GM23338 (cell line): ENCODE data around the gene ARID4A. TPM values are rescaled to one million over a fixed set of nuclear protein-coding genes. Genes with fewer than 3 reads are reported as not detected.

ENCODE experiments used
- ATAC-seq: fragments of 200-7000 bp; cut with Tn5 transposase; 3 replicates; pipeline ENCODE4 v1.9.1; 2020
- DNase-seq: peaks from one replicate; pipeline ENCODE4 v3.0.0-alpha.2; 2015; ENCODE audit warnings: low spot score
- H2AFZ ChIP-seq: fragments of 200-600 bp; sonication (generic); 2 replicates; pipeline ENCODE4 v1.8.0; 2016; ENCODE audit warnings: antibody characterized with exemption, mild to moderate bottlenecking, moderate library complexity
- H3F3A ChIP-seq: fragments of 200-600 bp; sonication (generic); replicated peaks from 2 replicates; pipeline ENCODE4 v1.8.0; 2017; ENCODE audit warnings: antibody characterized with exemption, mixed run types, low read depth
- H3K27ac ChIP-seq: fragments of 200-600 bp; sonication (generic); 2 replicates; pipeline ENCODE4 v1.6.1; 2016; ENCODE audit warnings: low read depth
- H3K27me3 ChIP-seq: fragments of 200-600 bp; sonication (generic); 2 replicates; pipeline ENCODE4 v1.8.0; 2016; ENCODE audit warnings: mild to moderate bottlenecking, mixed run types, moderate library complexity; ENCODE audit not compliant: insufficient read depth
- H3K36me3 ChIP-seq: fragments of 200-600 bp; sonication (generic); 2 replicates; pipeline ENCODE4 v1.8.0; 2016; ENCODE audit warnings: mild to moderate bottlenecking; ENCODE audit not compliant: insufficient read depth
- H3K4me1 ChIP-seq: fragments of 200-600 bp; sonication (generic); 2 replicates; pipeline ENCODE4 v1.8.0; 2016; ENCODE audit warnings: mild to moderate bottlenecking, moderate library complexity; ENCODE audit not compliant: insufficient read depth
- H3K4me2 ChIP-seq: fragments of 200-600 bp; sonication (generic); 2 replicates; pipeline ENCODE4 v1.7.1; 2017; ENCODE audit warnings: mixed run types
- H3K4me3 ChIP-seq: fragments of 200-600 bp; sonication (generic); 2 replicates; pipeline ENCODE4 v1.6.1; 2016; ENCODE audit warnings: mixed run types
- H3K79me2 ChIP-seq: fragments of 200-600 bp; sonication (generic); replicated peaks from 2 replicates; pipeline ENCODE4 v1.8.0; 2017; ENCODE audit warnings: mild to moderate bottlenecking; ENCODE audit not compliant: insufficient read depth
- H3K9me2 ChIP-seq: fragments of 200-600 bp; sonication (generic); 2 replicates; pipeline ENCODE4 v1.8.0; 2017; ENCODE audit not compliant: insufficient read depth
- H4K20me1 ChIP-seq: fragments of 200-600 bp; sonication (generic); replicated peaks from 2 replicates; pipeline ENCODE4 v1.8.0; 2017; ENCODE audit warnings: mild to moderate bottlenecking; ENCODE audit not compliant: insufficient read depth
- H3K27ac Mint-ChIP-seq: 2 replicates; pipeline ENCODE4 v1.8.0; 2020; ENCODE audit warnings: inconsistent platforms, mild to moderate bottlenecking, moderate library complexity, mixed read lengths
- H3K27me3 Mint-ChIP-seq: 3 replicates; pipeline ENCODE4 v1.8.0; 2022; ENCODE audit warnings: low read depth, mild to moderate bottlenecking, moderate library complexity, mixed read lengths, inconsistent platforms; ENCODE audit not compliant: insufficient read depth, poor library complexity
- H3K36me3 Mint-ChIP-seq: 3 replicates; pipeline ENCODE4 v1.8.0; 2021; ENCODE audit warnings: low read depth, mild to moderate bottlenecking, inconsistent platforms, moderate library complexity, mixed read lengths
- H3K4me1 Mint-ChIP-seq: 3 replicates; pipeline ENCODE4 v1.8.0; 2020; ENCODE audit warnings: mild to moderate bottlenecking, inconsistent platforms, mixed read lengths
- H3K4me3 Mint-ChIP-seq: 3 replicates; pipeline ENCODE4 v1.8.0; 2021; ENCODE audit warnings: moderate library complexity, mild to moderate bottlenecking, inconsistent platforms, mixed read lengths
- H3K9me3 Mint-ChIP-seq: 3 replicates; pipeline ENCODE4 v1.8.0; 2020; ENCODE audit warnings: moderate library complexity, mild to moderate bottlenecking, inconsistent platforms, mixed read lengths
- CREB1 ChIP-seq: fragments of 250-450 bp; sonication (Bioruptor Pico); IDR thresholded peaks from 2 replicates; pipeline ENCODE4 v1.5.0; 2020; ENCODE audit warnings: low read depth, mild to moderate bottlenecking, moderate library complexity
- ETS1 ChIP-seq: IDR thresholded peaks from 2 replicates; pipeline ENCODE4 v1.6.1; 2016; ENCODE audit warnings: antibody characterized with exemption
- EZH2 ChIP-seq: fragments of 200-600 bp; sonication (generic); IDR thresholded peaks from one replicate; pipeline ENCODE4 v1.8.0; 2017; ENCODE audit warnings: antibody characterized with exemption, mild to moderate bottlenecking, low read depth; ENCODE audit not compliant: unreplicated experiment
- EZH2phosphoT487 ChIP-seq: fragments of 200-600 bp; sonication (generic); IDR thresholded peaks from one replicate; pipeline ENCODE4 v1.8.1; 2018; ENCODE audit warnings: antibody characterized with exemption; ENCODE audit not compliant: unreplicated experiment
- POLR2AphosphoS5 ChIP-seq: IDR thresholded peaks from 2 replicates; pipeline ENCODE4 v1.6.1; 2016; ENCODE audit warnings: antibody characterized with exemption, low read depth
- REST ChIP-seq: IDR thresholded peaks from one replicate; pipeline ENCODE4 v1.6.1; 2018; ENCODE audit warnings: antibody characterized with exemption; ENCODE audit not compliant: unreplicated experiment
- ZNF331 ChIP-seq: fragments of 250-450 bp; sonication (Bioruptor Pico); IDR thresholded peaks from 2 replicates; pipeline ENCODE4 v1.5.0; 2020; ENCODE audit warnings: low read depth, mild to moderate bottlenecking, moderate library complexity
- polyA plus RNA-seq: library from polyadenylated mRNA; unstranded; fragments of >200 nt; fragmentation: Nextera tagmentation; extraction: Ambion mirVana; gene quantifications from 2 replicates; pipeline ENCODE4 v1.2.1, GENCODE V29; 2016
- total RNA-seq: library from RNA; depleted of rRNA; stranded (reverse); fragments of >200 nt; shearing (Covaris generic); gene quantifications from 2 replicates; pipeline ENCODE4 v1.2.3, GENCODE V29; 2014
- TF ChIP-seq, protein P1 (sequence below), 2 experiments: fragments of 200-600 bp in 1 of 2; sonication (generic) in 1 of 2; conservative IDR thresholded peaks; 2 replicates each; pipeline versions ENCODE4 v1.5.1 to v1.6.1; 2016 to 2017; ENCODE audit warnings: antibody characterized with exemption in 2 of 2, low read depth in 2 of 2, mild to moderate bottlenecking in 2 of 2, moderate library complexity in 1 of 2

The ARID4A gene
- total and polyA plus RNA-seq, 2 experiments from 2014 or later, result 9.1 to 25.4 TPM

DNA sequence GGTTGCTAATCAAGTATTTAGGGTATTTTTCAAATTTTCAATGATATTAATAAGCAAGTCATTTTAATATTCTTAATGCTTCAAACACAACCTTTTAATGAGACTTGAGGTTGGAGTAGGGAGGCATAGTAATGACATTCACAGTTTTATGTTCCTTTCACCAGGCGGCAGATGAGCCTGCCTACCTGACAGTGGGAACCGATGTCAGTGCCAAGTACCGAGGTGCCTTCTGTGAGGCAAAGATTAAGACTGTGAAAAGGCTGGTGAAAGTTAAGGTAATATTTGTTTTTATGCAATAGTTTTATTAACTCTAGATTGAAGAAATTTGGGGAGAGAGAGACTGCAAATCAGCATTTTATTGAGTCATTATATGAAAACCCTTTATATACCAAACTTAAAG is 3.1 kb downstream of the ARID4A start:
- Histone ChIP-seq H3K27ac (no peak overlapping the region), H3K9me2 (no peaks in the 10 kb centered on the region), H3K27me3 (no peaks in the 10 kb centered on the region), H3K4me1 (peaks cover 7% of the 10 kb centered on the region), H3K79me2 (peaks cover 31% of the 10 kb centered on the region), H4K20me1 (no peaks in the 10 kb centered on the region; the same call in 1 of the 2 replicates), H3F3A (0 out of 2 replicates have a peak, but pooled peaks cover 5% of the 10 kb centered on the region), H3K4me3 (no peak overlapping the region), H2AFZ (no peak overlapping the region), H3K36me3 (no peaks in the 10 kb centered on the region; the same call in 1 of the 2 replicates), H3K4me2 (no peak overlapping the region)
- no peaks in the 10 kb centered on the region for H3K9me3 Mint-ChIP-seq
- DNase-seq (no peak), ATAC-seq (no peak)
- no peak overlapping the region for H3K27ac Mint-ChIP-seq
- peaks cover 4% of the 10 kb centered on the region; the same call in 1 of the 3 replicates for H3K4me1 Mint-ChIP-seq
- H3K27me3 Mint-ChIP-seq, result no peaks in the 10 kb centered on the region
- H3K36me3 Mint-ChIP-seq, result peaks cover 28% of the 10 kb centered on the region
- TF ChIP-seq POLR2AphosphoS5 (no peak), ETS1 (no peak), EZH2 (no peak), REST (no peak), EZH2phosphoT487 (no peak)
- TF ChIP-seq, protein P1, sequence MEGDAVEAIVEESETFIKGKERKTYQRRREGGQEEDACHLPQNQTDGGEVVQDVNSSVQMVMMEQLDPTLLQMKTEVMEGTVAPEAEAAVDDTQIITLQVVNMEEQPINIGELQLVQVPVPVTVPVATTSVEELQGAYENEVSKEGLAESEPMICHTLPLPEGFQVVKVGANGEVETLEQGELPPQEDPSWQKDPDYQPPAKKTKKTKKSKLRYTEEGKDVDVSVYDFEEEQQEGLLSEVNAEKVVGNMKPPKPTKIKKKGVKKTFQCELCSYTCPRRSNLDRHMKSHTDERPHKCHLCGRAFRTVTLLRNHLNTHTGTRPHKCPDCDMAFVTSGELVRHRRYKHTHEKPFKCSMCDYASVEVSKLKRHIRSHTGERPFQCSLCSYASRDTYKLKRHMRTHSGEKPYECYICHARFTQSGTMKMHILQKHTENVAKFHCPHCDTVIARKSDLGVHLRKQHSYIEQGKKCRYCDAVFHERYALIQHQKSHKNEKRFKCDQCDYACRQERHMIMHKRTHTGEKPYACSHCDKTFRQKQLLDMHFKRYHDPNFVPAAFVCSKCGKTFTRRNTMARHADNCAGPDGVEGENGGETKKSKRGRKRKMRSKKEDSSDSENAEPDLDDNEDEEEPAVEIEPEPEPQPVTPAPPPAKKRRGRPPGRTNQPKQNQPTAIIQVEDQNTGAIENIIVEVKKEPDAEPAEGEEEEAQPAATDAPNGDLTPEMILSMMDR (conservative IDR thresholded peaks at IDR 0.05; ENCODE audit: low read depth in 2 of 2), result no peak
- no peak overlapping the region for H3K4me3 Mint-ChIP-seq

- ATAC-seq, result no peak
Observed at GRCh38 chr14:58305730-58306129, 7.4 kb downstream of the ARID4A start.

More at GRCh38 chr14:58305730-58306129, 7.4 kb downstream of the ARID4A start:
- no peaks in the 10 kb centered on the region for H3K27me3 ChIP-seq
- H3K4me2 ChIP-seq, result no peak overlapping the region
- H2AFZ ChIP-seq, result no peak overlapping the region
- H3K4me1 ChIP-seq, result no peaks in the 10 kb centered on the region
- Mint-ChIP-seq H3K4me3 (no peak overlapping the region), H3K4me1 (no peaks in the 10 kb centered on the region), H3K9me3 (no peaks in the 10 kb centered on the region), H3K27ac (no peak overlapping the region), H3K27me3 (no peaks in the 10 kb centered on the region), H3K36me3 (peaks cover 33% of the 10 kb centered on the region)
- H3K36me3 ChIP-seq, result peaks cover 2% of the 10 kb centered on the region; the same call in 1 of the 2 replicates
- H3K27ac ChIP-seq, result no peak overlapping the region
- peaks cover 16% of the 10 kb centered on the region for H3K79me2 ChIP-seq
- H4K20me1 ChIP-seq, result 0 out of 2 replicates have a peak, but pooled peaks cover 7% of the 10 kb centered on the region
- DNase-seq, result no peak
- H3F3A ChIP-seq, result no peaks in the 10 kb centered on the region
- no peak overlapping the region for H3K4me3 ChIP-seq
- no peaks in the 10 kb centered on the region for H3K9me2 ChIP-seq
- no peak for TF ChIP-seq CREB1
- no peak for TF ChIP-seq POLR2AphosphoS5
- no peak for TF ChIP-seq EZH2phosphoT487
- TF ChIP-seq ZNF331 (CRISPR knock-in tag), result no peak
